ENCODE data around the gene ARHGEF6.
"Not testable (repeated sequence)": the region's sequence is repeated elsewhere in the genome, so short reads cannot be mapped to it uniquely, and the experiment has no call there.

ARHGEF6 gene

GRCh38 chrX:136783159-136783558 is 2.4 kb upstream of the ARHGEF6 start:
- no peak for DNase-seq (ENCODE audit: low spot score)

DNA sequence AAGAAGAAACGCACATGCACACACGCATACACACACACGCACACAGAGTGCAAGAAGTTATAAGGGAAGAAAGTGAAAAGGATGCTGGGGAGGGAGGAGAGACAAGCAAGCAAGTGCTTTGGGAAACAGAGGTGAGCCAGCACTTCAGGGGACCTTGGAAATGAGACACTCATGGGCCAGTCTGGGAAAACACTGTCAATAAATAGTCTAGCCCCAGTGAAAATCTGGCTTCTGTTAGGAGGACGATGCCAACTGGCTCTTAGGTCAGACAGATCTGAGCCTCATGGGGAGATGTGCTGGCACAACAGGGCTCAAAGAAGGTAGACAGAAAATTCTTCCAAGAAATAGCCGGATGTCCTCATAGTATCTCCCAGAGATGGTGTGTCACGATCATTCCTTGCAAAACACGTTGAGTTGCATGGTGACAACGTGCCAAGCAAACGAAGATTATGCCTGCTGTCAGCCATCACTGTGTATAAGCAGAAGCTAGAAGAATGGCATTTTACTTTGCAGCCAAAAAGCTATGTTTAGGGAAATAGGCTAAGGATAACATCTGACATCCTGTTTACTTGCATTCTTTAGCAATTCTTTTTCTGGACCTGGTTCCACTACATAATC is 557 bp upstream of the ARHGEF6 start:
- DNase-seq (ENCODE audit: low spot score) = no peak

- DNase-seq (ENCODE audit: low spot score) = no peak
These were observed 491 bp downstream of the ARHGEF6 start for GRCh38 chrX:136780241-136780640.

DNA sequence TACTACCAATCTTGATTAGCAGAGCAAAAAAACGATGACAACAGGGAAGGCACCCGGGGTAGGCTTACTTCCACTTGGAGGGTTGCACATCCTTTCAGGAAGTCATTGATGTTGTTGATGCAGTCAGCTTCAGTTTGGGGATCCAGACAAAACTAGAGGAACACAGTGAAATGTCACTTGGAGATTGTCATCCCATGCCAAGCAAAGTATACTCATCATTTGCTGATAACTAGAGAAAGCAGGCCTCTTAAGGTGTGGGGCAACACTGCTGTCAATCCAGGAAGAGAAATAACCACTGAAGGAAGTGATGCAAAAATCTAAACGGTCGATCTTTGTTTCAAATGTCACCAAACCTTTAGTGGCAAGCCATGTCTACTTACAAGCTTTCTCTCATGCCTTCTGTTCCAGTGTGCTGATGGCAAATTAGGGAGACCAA is 1.4 kb downstream of the ARHGEF6 start:
- DNase-seq (ENCODE audit: low spot score) = peak; percentile 57

GRCh38 chrX:136778916-136779315 is 1.8 kb downstream of the ARHGEF6 start:
- no peak for DNase-seq (ENCODE audit: low spot score)

DNA sequence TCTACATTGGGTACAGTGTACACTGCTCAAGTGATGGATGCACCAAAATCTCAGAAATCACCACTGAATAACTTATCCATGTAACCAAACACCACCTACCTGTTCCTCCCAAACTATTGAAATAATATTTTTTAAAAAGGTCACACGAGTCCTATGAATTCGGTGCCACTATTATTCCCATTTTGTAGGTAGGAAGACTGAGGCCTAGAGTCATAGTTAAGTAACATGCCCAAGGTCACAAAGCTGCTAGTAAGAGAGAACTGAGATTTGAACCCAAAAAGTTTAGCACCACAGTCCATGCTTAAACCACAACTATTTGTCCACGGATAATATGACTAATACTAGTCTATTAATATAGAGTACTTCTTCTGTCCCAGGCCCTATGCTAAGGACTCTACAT is 2.7 kb downstream of the ARHGEF6 start:
- DNase-seq (ENCODE audit: low spot score) = no peak

GRCh38 chrX:136773648-136774047 is 7.1 kb downstream of the ARHGEF6 start:
- DNase-seq (ENCODE audit: low spot score) = no peak

- DNase-seq (ENCODE audit: low spot score) = not testable (repeated sequence)
These were observed 8.9 kb downstream of the ARHGEF6 start for GRCh38 chrX:136771869-136772268.

GRCh38 chrX:136768469-136769084 is 12.2 kb downstream of the ARHGEF6 start:
- peak; percentile 41 for DNase-seq (ENCODE audit: low spot score)

- peak; percentile 47 for DNase-seq (ENCODE audit: low spot score)
These were observed 13.4 kb downstream of the ARHGEF6 start for GRCh38 chrX:136767104-136767941.

DNA sequence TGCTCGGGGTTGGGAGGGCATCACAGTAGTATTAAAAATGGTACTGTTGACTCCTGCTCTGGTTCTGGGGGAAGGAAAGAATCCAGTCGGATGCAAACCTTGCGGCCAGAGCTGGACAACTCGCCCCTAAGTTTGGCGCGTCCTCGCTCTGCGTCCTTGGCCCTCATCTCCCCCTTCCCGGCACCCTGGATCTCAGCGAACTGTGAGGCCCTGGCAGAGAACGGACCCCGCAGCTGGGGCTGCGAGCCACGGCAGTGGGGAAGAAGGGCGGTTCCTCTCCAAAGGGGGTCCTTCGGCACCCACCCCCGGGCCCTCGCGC is 14.0 kb downstream of the ARHGEF6 start:
- DNase-seq (ENCODE audit: low spot score) = no peak

DNA sequence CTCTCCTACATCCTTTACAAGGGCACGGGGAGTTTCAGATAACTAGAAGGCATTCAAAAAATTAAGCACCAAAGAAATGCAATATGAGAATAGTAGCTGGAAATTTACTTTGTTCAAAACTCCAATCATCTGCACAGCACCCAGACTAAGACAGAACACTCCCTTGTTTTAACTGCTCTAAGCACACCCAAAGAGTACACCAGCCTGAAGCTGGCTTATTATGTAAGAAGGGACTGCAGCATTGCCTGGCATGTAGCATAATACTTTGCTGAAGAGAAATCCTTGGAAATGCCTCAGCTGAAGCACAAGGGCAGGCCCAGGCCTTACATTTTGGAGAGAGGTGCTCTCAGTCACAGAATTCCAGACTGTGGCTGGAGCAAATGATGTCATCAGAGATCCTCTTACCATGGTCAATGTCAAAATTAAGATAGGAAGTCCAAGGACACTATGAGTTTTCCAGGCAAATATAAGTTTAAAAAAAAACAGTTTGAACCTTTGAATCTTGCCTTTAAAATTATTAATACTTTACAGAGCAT is 14.8 kb downstream of the ARHGEF6 start:
- no peak for DNase-seq (ENCODE audit: low spot score)

DNA sequence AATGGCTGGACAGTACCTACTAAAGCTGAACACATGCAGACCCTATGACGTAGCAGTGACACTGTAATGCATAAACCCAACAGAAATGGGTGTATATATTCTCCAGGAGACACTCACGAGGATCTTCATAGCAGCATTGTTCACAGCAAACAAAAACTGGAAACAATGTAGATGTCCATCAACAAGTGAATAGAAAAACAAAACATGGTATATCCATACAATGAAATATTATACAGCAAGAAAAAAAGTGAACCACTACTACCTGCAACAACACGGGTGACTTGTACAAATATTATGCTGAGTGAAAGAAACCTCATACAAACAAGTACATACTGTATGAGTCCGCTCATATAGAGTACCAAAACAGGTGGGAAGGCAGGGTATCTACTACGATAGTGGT is 16.5 kb downstream of the ARHGEF6 start:
- DNase-seq (ENCODE audit: low spot score) = no peak

GRCh38 chrX:136762820-136763452 is 17.8 kb downstream of the ARHGEF6 start:
- DNase-seq (ENCODE audit: low spot score) = no peak

DNA sequence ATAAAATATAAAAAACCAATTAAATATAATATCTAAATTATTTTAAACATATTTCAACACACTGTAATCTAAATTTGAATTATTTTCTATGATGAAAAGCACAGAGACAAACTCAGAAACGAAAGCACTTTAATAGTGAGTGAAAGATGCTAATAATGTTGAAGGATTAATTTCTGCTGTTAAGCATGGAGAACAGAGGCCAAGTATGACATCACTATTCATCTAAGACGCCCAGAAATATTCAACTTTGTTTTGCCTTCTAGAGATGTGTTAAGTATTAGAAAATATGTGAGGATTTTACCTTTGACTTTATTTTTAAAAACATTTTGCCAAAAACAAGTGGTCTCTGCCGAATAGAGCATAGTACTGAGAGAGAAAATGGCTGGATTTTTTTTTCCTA is 19.3 kb downstream of the ARHGEF6 start:
- DNase-seq (ENCODE audit: low spot score) = no peak

GRCh38 chrX:136759968-136760367 is 20.8 kb downstream of the ARHGEF6 start:
- DNase-seq (ENCODE audit: low spot score) = peak; percentile 22

GRCh38 chrX:136755411-136755810 is 25.3 kb downstream of the ARHGEF6 start:
- no peak for DNase-seq (ENCODE audit: low spot score)

DNA sequence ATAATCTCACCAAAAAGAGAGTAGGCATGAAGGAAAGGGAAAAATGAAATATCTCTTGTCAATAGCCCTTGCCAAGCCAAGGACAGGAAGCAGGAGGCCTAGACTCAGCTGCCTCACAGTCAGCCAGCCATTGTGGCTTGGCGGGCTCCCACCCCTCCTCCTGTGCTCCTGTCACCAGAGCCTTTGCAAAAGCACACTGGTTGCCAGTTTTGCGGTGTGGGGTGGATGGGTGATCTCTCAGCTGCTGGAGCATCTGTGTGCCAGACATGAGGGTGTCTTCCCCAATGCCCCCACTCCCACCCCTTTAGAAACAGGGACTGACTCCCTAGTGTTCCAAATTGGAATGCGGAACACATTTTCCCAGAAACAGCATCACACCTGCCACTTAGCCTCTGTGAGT is 26.1 kb downstream of the ARHGEF6 start:
- peak; percentile 17 for DNase-seq (ENCODE audit: low spot score)

- no peak for DNase-seq (ENCODE audit: low spot score)
These were observed 27.9 kb downstream of the ARHGEF6 start for GRCh38 chrX:136752796-136753195.

GRCh38 chrX:136752346-136752745 is 28.4 kb downstream of the ARHGEF6 start:
- no peak for DNase-seq (ENCODE audit: low spot score)

DNA sequence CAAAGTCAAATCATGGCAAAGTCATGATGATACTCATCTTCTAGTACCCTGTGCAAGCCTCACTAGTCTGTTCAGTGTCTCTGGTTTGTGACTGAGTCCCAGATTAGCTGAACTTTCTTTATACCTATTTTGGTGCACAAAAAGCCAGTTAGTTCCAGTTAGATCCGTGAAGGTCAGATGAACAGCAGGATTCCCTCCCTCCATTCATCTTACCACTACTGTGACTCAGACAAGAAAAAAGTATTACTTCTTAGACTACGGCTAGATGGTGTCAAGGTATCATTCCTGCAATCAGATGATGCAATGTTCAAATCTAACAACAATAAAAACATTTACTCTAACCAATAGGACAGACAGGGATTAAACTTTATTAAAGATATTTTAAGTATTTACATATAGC is 30.4 kb downstream of the ARHGEF6 start:
- DNase-seq (ENCODE audit: low spot score) = no peak

Measured in CD4-positive, alpha-beta T cell treated with Interleukin-6 at 100 ng/mL for 8 hours (primary cell).